ENCODE measurements around the gene GLS.
"Not testable (repeated sequence)": the region's sequence is repeated elsewhere in the genome, so short reads cannot be mapped to it uniquely, and the experiment has no call there.

GLS gene

GRCh38 chr2:190844700-190845401 lies 35.8 kb upstream of the GLS start:
- in situ Hi-C loops (cut with HindIII; ENCODE audit: low pct_unique_long_range_greater_than_20kb, low sequenced_read_pairs): no loop called here
- TF ChIP-seq JUND (IDR thresholded peaks at IDR 0.05; ENCODE audit: low read depth): no peak
- DNase-seq (ENCODE audit: low read depth in 1 of 2, low spot score in 1 of 2): no peak

DNA sequence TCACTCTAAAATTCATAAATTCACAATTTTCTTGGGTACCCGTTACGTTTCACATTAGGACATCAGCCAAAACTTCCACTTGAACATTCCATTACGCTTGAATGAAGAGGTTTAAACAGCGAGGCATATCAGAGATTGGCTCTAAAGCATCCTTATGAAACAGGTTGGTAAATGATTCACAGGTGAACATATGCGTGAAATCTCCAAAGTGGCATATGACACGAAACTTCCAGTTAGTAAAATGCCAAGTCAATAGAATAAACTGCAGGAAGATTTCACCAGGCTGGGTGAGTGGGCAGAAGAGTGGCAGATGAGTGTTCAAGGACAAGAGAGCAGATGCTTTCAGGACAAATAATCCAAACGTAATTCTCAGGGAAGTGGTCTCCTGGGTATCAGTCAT lies 33.9 kb upstream of the GLS start:
- no peak for DNase-seq (ENCODE audit: low read depth in 1 of 2, low spot score in 1 of 2)
- TF ChIP-seq JUND (IDR thresholded peaks at IDR 0.05; ENCODE audit: low read depth): no peak
- in situ Hi-C loops (cut with HindIII; ENCODE audit: low pct_unique_long_range_greater_than_20kb, low sequenced_read_pairs): no loop called here

DNA sequence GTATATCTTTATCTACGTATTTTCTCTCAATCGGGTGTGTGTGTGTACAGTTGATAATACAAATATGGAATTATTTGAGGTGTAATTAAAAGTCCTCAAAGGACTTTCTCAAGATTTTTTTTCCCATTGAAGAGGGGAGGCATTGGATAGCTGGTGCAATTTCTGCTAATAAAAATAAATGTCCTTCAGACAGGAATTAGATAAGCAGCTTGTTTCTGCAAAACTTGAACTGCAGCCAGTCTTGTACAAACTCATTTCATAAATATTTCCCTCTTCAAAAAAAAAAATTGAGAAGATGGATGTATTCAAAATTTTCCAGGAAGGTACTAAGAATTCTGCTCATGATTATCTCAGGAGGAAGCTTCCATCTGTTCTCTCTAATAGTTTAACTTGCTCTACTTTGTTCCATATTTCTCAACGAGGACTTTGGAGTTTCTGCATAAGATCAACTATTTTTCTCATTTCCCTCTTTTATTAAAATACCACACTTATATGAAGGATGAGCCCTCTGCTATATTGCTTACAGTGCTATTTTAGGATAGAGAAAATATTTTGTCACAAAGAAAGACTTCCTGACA lies 33.0 kb upstream of the GLS start:
- no peak for DNase-seq (ENCODE audit: low read depth in 1 of 2, low spot score in 1 of 2)
- in situ Hi-C loops (cut with HindIII; ENCODE audit: low pct_unique_long_range_greater_than_20kb, low sequenced_read_pairs): no loop called here
- TF ChIP-seq JUND (IDR thresholded peaks at IDR 0.05; ENCODE audit: low read depth): no peak

DNA sequence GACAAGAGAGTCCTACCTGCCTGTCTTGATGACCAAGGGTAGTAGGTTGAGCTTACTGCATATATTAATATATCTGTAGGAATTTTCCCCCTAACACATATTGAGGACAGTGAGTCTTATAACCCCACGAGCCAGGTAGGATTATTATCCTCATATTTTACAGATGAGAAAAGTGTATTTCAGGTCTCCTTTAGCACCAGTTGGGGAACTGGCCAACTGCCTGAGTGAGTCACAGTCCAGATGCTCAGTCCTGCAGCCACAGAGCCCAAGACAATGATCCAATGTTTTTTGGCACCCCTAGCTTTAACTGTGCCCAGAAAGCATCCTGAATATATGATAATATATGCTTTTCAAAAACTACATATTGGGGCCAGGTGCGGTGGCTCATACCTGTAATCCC lies 30.8 kb upstream of the GLS start:
- no peak for TF ChIP-seq JUND (IDR thresholded peaks at IDR 0.05; ENCODE audit: low read depth)
- in situ Hi-C loops (cut with HindIII; ENCODE audit: low pct_unique_long_range_greater_than_20kb, low sequenced_read_pairs): no loop called here
- no peak for DNase-seq (ENCODE audit: low read depth in 1 of 2, low spot score in 1 of 2)

GRCh38 chr2:190853022-190853421 lies 27.6 kb upstream of the GLS start:
- in situ Hi-C loops (cut with HindIII; ENCODE audit: low pct_unique_long_range_greater_than_20kb, low sequenced_read_pairs): not testable (repeated sequence)

DNA sequence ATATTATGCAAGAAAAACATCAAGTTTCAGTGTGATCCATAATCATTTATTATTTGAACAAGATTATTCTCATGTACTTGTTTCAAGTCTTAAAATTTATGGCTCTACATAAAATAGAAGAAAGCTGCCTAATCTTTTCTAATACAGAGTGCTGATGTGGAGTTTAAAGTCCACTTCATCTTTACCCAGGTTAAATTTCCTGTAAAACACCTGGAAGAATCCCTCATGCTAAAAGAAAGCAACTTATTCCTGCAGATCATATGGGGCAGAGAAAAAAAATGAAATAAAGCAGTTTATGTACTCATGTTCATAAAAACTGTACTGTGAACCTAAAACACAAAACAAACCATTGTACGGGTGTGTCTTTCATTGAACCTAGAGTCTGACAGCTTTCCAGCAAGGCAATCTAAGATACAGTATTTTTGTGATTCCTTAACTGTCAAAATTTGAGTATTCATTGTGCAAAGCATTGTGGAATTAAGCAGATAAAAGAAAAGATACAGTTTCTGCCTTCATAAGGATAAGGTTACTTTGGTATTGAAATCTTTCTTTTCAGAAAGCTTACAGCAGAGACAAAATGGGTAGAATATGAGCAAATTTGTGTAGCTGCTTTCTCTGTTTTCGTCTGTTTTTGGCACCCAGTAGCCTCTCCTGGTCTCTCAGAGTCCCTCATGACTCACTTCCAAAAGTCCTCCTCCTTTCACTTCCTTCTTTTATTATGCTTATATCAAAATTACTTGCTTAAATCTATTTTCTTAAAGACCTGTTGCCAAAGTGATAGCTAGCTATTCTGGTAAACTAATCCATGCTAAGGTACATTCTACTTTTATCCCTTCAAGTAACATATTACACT lies 26.9 kb upstream of the GLS start:
- no peak for DNase-seq (ENCODE audit: low read depth in 1 of 2, low spot score in 1 of 2)
- in situ Hi-C loops (cut with HindIII; ENCODE audit: low pct_unique_long_range_greater_than_20kb, low sequenced_read_pairs): no loop called here
- TF ChIP-seq JUND (IDR thresholded peaks at IDR 0.05; ENCODE audit: low read depth): no peak

More at GRCh38 chr2:190853022-190853421, 27.6 kb upstream of the GLS start:
- DNase-seq (ENCODE audit: low read depth in 1 of 2, low spot score in 1 of 2): not testable (repeated sequence)

GRCh38 chr2:190854726-190855125 lies 25.9 kb upstream of the GLS start:
- no peak for DNase-seq (ENCODE audit: low read depth in 1 of 2, low spot score in 1 of 2)
- no peak for TF ChIP-seq JUND (IDR thresholded peaks at IDR 0.05; ENCODE audit: low read depth)
- in situ Hi-C loops (cut with HindIII; ENCODE audit: low pct_unique_long_range_greater_than_20kb, low sequenced_read_pairs): no loop called here

- in situ Hi-C loops (cut with HindIII; ENCODE audit: low pct_unique_long_range_greater_than_20kb, low sequenced_read_pairs): no loop called here
- no peak for DNase-seq (ENCODE audit: low read depth in 1 of 2, low spot score in 1 of 2)
These were observed 25.4 kb upstream of the GLS start for GRCh38 chr2:190855245-190855644.

DNA sequence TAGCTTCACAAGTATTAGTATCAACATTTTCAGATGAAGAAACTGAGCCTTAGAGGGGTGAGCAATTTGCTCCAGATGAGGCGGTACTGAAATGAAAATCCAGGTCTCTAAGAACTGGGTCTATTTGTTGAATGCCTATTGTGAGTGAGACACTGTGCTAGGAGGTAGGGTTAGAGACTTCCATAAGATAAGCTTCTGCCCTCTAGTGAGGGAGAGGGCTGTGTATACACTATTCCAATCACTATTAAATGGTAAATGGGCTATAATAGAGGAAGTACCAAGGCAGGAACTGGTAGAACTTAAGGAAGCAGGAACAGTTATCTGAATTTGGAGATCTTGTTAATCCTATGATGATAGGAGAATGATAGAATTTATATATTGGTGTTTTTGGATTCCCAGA lies 23.6 kb upstream of the GLS start:
- DNase-seq (ENCODE audit: low read depth in 1 of 2, low spot score in 1 of 2): no peak
- in situ Hi-C loops (cut with HindIII; ENCODE audit: low pct_unique_long_range_greater_than_20kb, low sequenced_read_pairs): no loop called here
- no peak for TF ChIP-seq JUND (IDR thresholded peaks at IDR 0.05; ENCODE audit: low read depth)

More at GRCh38 chr2:190855245-190855644, 25.4 kb upstream of the GLS start:
- TF ChIP-seq JUND (IDR thresholded peaks at IDR 0.05; ENCODE audit: low read depth): no peak

DNA sequence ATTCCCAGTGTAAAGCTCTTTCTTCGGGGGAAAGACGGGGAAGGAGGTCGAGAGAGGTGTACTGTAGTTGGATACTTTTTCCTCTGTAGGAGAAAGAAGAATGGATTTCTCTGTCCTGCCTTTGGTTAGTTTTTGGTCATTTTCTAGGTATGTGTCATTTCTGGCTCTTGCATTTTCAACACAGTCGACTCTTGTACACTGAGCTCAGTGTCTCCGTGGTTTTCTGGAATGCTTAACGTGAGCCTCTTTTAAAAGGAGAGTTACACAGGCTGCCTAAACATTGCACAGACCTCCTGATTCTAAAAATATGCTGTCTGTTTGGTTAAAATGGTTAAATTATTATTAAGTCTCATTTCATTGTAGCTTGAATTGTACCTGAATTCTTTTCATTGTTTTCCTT lies 21.8 kb upstream of the GLS start:
- no peak for DNase-seq (ENCODE audit: low read depth in 1 of 2, low spot score in 1 of 2)
- TF ChIP-seq JUND (IDR thresholded peaks at IDR 0.05; ENCODE audit: low read depth): no peak
- in situ Hi-C loops (cut with HindIII; ENCODE audit: low pct_unique_long_range_greater_than_20kb, low sequenced_read_pairs): no loop called here

- in situ Hi-C loops (cut with HindIII; ENCODE audit: low pct_unique_long_range_greater_than_20kb, low sequenced_read_pairs): no loop called here
- DNase-seq (ENCODE audit: low read depth in 1 of 2, low spot score in 1 of 2): no peak
- TF ChIP-seq JUND (IDR thresholded peaks at IDR 0.05; ENCODE audit: low read depth): no peak
These were observed 21.0 kb upstream of the GLS start for GRCh38 chr2:190859347-190860297.

- TF ChIP-seq JUND (IDR thresholded peaks at IDR 0.05; ENCODE audit: low read depth): no peak
- in situ Hi-C loops (cut with HindIII; ENCODE audit: low pct_unique_long_range_greater_than_20kb, low sequenced_read_pairs): no loop called here
- DNase-seq (ENCODE audit: low read depth in 1 of 2, low spot score in 1 of 2): no peak
These were observed 19.5 kb upstream of the GLS start for GRCh38 chr2:190860985-190861680.

- in situ Hi-C loops (cut with HindIII; ENCODE audit: low pct_unique_long_range_greater_than_20kb, low sequenced_read_pairs); DNase-seq (ENCODE audit: low read depth in 1 of 2, low spot score in 1 of 2): not testable (repeated sequence)
These were observed 18.5 kb upstream of the GLS start for GRCh38 chr2:190862128-190862527.
